Stimulated activated CD8-positive, alpha-beta memory T cell treated with anti-CD3 and anti-CD28 coated beads, Interleukin-7, amount 100 ng/mL, for 24 hours (primary cell): Measurements from ENCODE around the gene PREX1.
"Not testable (repeated sequence)": the region's sequence is repeated elsewhere in the genome, so short reads cannot be mapped to it uniquely, and the experiment has no call there.

ENCODE experiments used
- DNase-seq: peaks from one replicate; pipeline ENCODE4 v3.0.0-alpha.2; 2020; ENCODE audit warnings: low read depth

PREX1 gene

DNA sequence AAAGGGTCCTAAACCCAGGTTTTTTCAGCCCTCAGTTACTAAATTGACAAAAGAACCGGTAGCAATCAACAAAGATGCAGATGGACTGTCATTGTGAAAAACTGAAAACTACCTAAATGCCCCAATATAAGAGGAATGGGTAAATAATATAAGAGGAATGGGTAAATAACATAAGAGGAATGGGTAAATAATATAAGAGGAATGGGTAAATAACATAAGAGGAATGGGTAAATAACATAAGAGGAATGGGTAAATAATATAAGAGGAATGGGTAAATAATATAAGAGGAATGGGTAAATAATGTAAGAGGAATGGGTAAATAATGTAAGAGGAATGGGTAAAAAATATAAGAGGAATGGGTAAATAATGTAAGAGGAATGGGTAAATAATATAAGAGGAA is 15.7 kb downstream of the PREX1 start:
- not testable (repeated sequence) for DNase-seq

DNA sequence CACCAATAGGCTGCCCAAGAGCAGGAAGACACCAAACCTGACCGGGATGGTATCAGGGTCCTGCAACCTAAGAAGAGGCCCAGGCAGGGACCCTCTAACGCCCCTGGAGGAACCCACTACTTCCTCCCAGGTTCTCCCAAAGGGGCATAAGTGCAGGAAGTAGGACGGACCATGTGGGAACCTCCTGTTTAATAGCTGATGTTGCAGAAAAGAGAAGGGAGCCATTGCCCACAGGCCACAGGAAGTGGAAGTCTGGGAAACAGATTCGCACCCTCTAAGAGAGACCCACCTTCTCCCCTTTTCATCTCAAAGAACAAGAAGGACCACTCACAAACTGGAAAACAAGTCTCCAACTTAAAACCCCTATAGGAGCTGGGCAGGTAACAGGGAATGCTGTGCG is 18.1 kb downstream of the PREX1 start:
- no peak for DNase-seq

GRCh38 chr20:48808382-48809034 is 19.3 kb downstream of the PREX1 start:
- no peak for DNase-seq

GRCh38 chr20:48807586-48808381 is 20.0 kb downstream of the PREX1 start:
- DNase-seq: no peak

DNA sequence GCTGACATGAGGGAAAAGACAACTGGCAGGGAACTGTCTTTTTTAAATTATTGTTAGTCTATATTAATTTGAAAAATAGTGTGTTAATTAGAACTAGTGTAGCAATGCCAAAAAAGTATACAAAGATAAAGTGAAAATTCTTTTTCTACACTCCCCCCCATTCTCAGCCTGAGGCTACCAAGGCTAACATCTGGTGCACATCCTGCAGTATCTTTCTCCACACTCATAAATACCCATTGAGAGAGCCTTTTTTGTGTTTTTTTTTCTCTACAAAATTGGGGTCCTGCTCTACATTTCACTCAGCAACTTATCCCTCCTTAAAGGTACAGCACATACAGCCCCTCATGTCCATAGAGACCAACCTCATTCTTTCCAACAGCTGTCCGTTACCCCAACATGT is 20.7 kb downstream of the PREX1 start:
- DNase-seq: no peak

- no peak for DNase-seq
Observed at GRCh38 chr20:48805716-48806115, 22.1 kb downstream of the PREX1 start.

DNA sequence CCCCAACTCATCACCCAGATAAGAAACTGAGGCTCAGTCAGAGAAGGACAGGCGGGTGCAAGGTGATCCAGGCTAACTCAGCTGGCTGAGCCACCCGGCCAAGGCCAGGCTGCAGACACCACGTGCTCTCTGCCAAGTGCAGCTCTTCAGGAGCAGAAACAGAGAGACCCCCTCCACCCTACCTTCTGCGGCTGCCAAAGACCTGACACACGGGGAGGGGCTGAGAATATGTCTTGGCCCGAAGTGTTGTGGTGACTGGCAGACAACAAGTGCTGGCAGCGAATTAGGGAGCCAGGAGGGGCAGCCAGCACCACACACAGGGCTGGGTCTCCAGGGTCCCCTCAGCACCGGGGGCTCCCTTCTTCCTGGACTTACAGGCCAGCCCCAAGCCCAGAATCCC is 22.5 kb downstream of the PREX1 start:
- no peak for DNase-seq

DNA sequence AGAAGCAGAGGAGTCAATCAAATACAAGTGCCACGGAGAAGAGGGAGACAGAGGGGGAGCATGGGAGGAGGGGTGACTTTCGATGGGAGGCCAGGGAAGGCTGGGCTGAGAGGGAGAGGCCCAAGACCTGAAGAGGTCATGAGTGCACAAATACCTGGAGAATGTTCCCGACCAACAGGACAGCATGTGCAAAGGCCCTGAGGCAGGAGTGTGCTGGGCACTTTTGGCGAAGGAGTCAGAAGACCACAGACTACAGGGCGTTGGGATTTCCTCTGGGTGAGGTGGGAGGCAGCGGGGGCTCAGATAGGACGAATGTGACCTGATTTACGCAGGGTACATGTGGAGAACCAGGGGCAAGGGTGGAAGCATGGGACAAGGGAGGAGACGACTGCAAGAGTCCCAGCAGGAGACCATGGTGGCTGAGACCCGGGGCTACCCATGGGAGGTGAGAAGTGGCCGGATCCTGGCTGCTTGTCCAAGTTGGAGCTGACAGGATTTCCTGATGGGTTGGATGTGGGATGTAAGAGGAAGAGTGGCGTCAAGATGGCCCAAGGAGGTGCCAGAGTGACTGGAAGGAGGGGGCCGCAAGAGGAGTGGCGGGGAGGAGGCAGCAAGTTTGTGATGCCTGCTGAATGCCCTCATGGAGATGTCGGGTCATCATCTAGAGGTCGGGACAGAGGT is 23.4 kb downstream of the PREX1 start:
- no peak for DNase-seq

DNA sequence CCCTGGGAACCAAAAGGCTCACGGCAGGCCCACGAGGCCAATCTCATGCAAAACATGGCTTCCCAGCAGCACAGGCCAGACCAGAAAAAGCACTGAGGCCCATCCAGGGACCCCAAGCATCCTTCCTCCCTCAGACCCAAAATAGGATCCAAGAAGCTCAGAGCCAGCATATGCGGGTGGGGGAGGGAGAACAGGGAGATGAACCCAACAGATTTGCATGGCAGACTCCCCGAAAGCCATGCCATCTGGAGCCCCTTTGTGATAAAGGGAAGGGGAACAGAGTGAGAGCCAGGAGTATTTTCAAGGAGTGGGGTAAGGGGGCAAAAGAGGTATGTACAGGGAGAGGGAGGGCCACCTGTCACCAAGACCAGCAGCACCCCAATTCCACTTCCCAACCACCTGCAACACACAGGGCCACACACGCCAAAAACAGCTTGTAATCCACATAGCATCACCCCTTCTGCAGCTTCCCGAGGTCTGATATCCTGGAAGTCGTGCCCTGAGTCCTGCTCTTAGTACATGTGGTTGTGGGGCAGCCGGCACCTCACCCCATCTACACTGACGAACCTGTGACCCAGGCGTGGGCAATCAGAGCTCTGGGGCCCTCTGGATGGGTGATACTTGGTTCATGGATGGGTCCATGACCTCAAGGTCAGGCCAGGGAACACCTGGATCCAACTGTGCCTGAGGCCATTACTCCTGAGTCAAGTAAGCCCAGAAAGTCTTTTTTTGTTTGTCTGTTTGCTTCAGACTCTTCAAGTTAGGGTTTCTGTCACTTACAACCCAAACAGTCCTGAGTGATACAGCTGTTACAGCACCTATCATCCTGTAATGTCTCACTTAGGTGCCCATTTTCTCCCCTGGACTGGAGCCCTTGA is 24.4 kb downstream of the PREX1 start:
- no peak for DNase-seq

- no peak for DNase-seq
Observed at GRCh38 chr20:48802647-48803046, 25.2 kb downstream of the PREX1 start.

- DNase-seq: no peak
Observed at GRCh38 chr20:48802216-48802615, 25.6 kb downstream of the PREX1 start.

DNA sequence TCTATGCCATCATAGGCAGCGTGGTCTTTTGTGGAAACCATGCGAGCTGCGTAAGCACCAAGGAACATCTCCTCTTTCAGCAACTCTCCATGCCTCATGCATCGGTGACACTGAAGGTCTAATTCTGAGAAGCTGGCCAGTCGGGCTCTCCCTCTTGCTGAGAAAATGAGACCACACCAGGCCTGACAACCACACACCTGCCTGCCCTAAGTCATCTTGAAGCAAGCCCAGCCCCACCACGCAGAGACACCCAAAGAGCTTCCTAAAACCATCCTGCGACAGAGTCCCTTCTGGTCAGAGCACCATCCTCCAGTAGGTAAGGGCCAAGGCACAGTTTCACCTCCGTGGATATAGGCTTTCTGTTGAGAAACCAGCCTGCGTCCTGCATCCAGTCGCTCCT is 26.6 kb downstream of the PREX1 start:
- DNase-seq: no peak

GRCh38 chr20:48800177-48800576 is 27.6 kb downstream of the PREX1 start:
- no peak for DNase-seq

DNA sequence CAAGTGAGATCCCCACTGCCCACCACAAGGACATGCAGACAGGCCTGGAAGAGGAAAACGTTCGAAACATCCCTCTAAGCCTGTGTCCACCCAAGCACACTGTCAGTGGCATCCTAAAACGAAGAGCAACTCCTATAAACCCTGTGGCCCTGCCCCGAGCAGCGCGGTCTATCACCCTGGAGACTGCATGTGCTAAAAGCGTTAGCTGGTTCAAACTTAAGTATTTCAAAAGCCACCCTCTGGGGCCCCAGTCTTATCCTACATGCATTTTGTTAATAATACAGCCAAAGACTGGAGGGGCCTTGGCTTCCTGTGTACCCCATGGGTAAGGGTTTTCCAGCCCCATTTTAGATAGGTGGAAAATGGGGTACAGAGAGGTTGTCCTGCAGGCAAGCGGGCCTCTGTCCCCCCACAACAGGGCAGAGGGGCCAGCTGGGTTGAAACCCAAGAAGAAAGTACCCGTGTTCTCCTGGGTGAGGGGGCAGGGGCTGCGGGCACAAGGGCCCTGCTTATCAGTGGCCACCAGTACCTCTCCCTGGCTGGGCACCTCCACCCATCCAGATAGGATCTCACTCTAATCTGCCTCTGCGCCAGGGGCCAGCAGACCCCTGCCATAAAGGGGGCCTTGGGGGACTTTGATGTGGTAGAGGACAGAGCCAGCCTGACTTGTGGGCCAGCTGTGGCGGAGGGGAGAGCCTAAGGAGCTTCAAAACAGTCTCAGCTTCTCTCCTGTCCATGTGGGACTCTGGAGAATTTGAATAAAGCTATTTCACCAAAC is 28.3 kb downstream of the PREX1 start:
- DNase-seq: no peak

GRCh38 chr20:48797850-48798747 is 29.7 kb downstream of the PREX1 start:
- no peak for DNase-seq

DNA sequence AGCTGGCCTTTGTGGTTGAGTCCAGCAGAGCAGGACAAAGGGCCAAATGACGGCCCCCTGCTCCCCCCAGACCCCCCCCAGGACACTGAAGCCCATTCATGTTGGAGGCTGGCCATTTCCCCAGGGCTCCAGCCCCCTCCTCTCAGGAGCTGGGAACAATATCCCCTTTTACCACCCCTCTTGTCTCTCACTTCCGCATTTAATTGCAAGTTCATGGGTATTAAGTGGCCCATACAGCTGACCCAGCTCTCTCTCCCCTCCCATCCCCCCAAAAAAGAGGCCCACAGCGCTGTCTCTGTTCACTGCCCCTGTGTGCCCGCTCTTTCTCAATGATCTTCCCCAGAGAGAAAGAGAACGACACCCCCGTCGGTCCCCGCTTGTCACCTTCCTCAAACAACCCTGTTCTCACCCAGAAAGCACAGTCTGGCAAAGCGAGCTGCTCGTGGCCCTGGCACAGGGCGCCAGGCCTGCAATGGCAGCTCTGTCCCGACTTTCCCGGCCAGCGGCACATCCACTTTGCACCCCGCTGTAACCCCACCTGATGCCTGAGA is 30.4 kb downstream of the PREX1 start:
- DNase-seq: no peak

GRCh38 chr20:48795732-48796131 is 32.1 kb downstream of the PREX1 start:
- DNase-seq: no peak

GRCh38 chr20:48794816-48795457 is 32.9 kb downstream of the PREX1 start:
- no peak for DNase-seq

- DNase-seq: no peak
Observed at GRCh38 chr20:48794360-48794759, 33.4 kb downstream of the PREX1 start.

DNA sequence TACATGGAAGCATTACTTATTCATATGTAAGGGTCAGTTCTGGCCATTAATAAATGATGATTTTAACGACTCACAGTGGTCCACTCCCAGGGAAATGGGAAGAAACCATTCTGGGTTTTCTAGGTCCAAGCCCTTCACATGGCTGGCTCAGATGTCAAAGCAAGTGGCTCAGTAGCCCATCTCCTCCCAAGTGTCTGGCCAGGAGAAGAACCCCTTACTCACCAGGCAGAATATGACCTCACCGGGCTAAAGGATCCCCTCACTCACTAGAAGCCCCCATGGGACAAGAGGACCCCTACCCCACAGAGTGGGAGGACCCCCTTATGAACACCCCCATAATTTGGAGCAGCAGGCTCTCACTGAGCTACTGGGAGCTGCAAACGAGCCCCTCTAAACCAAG is 34.0 kb downstream of the PREX1 start:
- no peak for DNase-seq
